GM19023 (cell line): ENCODE results near the gene GGCX.
"Not testable (repeated sequence)": the region's sequence is repeated elsewhere in the genome, so short reads cannot be mapped to it uniquely, and the experiment has no call there.

ENCODE experiments used
- ATAC-seq: cut with Tn5 transposase; IDR thresholded peaks from one replicate; pipeline ENCODE4 v1.9.1; 2021; ENCODE audit warnings: mild to moderate bottlenecking, moderate library complexity; ENCODE audit not compliant: unreplicated experiment

The GGCX gene

DNA sequence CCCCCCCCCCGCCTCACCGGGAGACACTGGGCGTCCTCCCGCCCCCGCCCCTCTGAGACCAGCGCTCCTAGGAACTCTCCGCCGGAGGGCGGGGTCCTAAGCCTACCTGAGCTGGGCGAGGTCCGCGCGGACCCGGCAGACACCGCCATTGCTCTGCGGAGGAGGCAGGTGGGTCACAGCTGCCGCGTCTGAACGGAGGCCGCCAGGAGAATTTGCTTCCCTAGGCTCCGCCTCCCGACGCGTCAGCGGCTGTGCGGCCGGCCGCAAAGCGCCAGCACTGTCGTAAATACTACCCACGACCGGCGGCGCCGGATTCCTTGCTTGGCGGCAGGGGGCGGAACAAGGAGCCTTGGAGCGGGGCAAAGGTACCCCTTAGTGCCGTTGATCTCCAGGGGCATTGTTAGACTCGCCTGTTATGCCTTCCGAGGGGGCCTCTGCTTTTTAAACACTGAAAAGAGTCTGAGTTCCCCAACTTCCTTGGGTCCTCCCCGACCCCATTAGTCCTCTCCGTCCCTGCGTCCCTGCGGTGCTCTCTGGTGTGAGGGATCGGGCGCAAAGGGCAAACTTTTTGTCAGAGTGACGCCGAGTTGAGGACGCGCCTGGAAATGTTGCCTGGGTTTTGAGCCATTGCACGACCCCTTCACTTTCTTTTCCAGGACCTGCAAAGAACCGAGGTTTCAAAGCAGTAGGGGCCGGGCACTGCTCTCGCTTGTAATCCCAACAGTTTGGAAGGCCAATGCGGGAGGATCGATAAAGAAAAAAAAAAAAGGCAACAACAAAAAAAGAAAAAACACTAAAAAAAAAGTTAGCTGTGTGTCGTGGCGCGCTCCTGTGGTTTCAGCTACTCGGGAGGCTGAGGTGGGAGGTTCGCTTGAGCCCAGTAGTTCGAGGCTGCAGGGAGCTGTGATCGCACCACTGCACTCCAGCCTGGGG, at the start of gene GGCX:
Gene GGCX (minus strand): TSS at position 214 of the 933 bp plus-strand sequence. CDS start 65 bp downstream, at position 149.
- peak; percentile 95 for ATAC-seq

DNA sequence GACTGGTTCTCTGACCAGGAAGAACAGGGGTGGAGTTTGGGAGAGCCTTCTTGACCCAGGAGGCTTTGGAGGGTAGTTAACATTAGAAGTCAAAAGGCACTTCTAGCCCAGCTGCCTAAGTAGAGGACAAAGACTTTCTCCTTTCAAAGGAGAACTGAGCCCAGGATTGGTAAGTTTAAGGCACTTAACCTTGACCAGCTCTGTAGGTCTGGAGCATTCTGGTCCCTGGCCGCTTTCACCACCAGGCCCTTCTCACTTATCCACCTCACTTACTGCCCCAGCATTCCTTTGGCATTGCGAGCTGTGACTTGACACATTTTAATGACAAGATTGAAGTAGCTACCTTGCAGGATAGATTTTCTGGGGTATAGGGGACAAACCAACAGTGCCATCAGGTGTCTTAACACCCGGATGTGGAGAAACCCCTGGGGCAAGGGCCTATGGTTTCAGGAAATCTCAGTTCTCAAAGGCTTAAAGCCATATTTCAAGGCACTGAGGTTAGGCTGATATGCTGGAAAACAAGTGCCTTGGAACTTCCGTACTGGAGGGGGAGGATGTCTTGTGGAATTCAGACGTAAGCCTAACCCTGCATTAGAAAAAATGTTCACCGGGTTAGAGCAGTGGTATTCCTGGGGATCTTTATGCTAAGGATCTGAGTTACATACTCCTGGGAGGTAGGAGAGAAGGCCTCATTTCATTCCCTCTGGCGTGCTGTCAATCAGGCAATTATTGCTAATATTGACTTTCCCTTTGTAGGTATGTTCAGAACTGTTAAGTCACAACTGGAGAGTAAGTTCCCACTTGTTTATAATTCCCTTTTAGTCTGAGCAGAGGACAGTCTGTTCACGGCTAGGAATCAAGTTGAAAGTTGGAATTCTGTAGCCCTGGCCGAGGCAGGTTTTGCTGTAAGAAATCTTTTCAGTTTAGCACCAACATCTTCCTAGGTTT, 46.2 kb upstream of the GGCX start:
- no peak for ATAC-seq

DNA sequence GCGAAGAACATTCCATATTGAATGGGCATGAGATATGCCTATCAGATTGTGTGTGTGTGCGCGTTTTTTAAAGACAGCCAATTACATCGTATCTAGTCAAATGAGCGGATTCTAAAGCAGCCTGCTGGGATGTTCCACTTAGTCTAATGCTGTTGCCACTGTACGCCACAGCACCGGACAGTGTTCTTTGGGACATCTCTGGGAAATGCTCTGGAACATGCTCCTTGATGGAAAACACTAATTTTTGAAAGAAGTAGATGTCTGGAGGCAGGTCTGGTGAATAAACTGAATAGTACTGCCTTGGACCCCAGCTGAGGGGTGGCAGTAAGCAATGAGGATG, 44.8 kb upstream of the GGCX start:
- ATAC-seq, result no peak

DNA sequence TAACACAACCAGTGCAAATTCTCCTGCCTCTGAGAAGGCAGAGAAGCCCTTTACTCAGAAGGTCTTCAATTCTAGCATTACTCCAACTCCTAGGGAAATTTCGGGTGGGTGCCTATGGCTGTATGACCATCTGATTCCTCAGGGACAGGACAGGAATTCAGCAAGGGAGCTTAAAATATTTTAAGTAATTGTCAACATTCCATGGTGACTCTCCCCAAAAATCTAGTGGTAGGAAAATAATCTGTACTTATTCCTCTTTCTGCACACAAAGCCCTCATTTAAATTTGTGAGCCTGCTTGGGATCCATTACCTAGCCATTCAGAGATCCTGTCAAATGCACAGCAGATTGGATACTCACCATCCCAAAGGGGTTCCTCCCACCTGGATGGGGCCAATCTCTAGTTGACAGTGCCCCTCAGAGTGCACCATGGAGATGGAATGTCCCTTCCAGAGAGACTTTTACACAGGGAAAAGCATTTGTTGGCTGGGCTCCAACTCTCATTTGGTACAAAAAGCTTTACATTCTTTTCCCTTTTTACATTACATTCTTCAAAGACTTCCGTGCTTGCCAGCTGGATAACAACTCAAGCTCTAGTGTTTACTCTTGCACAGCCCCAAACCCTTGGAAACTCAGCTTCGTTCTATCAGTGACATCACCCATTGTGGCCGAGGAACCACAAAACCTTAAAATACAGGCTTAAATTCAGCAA, 44.3 kb upstream of the GGCX start:
- ATAC-seq, result no peak

DNA sequence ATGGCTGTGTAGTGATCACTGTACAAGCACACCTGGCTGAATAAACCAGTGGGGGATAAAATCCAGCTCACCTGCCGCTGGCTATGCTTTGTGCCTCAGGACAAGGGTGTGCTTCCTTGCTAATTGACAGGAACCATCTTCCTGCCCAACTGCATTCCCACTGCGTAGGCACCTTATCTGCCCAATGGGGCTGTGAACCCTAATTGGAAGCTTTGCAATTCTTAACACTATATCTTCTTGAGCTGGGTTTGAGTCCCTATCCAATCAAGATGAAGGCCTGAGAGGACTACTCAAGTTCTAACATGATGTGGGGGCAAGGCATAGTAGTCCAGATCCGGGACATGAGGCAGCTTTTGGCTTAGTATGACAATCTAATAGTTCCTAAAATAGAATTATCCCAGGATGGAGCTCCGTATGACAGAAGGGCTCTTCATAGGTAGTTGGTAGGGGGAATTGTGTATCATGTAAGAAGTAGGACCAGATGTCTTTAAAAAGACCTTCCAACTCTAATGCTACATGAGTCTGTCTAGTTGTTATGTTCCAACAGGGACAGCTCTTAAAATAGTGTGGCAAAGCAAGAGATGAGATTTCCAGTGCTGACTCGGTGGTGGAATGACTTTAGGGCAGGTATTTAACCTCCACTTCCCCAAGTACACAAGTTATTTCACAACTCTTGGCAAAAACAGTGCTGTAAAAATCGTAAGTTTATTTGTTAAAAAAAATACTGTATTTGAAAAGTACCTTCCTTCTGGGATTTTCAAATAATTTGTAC, 43.5 kb upstream of the GGCX start:
- no peak for ATAC-seq

DNA sequence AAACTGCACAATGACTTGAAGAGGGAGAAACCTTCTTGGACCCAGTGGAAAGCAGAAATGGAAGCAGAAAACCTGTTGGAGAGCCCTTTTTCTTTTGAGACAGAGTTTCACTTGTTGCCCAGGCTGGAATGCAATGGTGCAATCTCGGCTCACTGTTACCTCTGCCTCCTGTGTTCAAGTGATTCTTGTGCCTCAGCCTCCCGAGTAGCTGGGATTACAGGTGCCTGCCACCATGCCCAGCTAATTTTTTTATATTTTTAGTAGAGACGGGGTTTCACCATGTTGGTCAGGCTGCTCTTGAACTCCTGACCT, 42.8 kb upstream of the GGCX start:
- not testable (repeated sequence) for ATAC-seq

DNA sequence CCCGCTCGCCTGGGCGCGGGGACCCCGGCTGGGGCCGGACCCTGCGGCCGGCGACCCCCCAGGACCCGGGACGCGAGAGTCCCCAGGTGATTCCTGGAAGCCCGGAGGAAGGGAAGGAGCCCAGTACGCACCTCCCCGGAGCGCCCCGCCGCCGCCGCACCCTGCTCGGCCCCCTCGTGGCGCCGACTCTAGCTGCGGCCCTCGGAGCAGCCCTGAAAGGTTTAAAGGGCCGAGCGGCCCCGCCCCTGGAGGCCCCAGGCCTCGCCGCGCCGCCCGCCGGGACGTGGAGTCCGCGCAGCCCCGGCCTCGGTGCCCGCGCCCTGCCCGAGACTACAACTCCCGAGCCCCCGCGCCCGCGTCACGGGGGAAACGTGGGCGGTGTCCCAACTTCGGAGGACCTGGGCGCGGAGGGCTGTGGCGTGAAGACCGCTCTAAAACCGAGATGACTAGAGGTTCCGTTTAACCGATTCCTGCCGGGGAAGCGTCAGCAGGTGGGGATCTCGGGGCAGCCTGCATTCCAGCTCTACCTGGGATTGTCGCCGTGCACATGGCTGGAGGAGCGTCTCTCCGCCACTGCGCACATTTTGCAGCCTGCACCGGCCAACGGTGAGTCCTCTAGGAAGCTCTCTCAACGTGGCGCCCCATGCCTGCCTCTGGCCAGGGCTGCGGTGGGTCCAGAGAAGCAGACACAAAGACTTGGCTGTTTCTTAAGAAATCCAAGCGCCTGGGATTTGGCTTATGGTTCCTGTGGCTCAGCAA, 41.4 kb upstream of the GGCX start, which contains the start of gene TMEM150A:
Gene TMEM150A (minus strand): TSS at position 223 of the 759 bp plus-strand sequence. CDS start 750 bp downstream, outside the sequence.
- ATAC-seq, result peak; percentile 95

DNA sequence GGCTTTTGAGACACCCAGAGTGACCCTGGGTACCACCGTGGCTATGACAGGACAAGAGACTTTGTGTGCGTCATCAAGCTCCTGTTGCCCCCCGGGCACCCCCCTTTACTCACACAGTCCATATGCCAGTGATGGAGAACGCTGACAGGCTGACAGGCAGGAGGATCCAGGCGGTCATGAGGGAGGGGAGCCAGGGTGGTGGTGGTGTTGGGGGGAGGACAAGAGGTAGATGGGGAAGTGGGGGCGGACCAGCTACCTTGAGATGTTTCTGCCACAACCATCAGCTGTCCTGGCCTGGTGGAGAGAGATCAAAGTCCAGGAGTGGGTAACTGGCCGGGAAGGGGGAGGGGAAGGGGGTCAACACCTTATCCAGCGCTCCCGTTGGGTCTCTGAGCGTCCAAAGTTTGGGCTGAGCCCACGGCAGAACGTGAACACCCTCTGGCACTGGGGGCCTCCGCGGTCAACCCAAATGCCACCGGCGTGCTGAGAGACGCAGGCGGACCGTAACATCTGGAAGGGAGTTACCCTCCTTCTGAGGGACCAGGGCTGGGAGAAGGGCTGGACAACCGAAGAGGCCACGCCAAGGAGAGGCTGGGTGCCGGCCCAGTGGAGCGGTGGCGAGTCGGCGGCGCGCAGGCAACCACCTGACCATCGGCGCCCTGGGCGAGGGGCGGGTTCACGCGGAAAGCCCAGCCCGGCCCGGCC, 40.6 kb upstream of the GGCX start:
- peak; percentile 54 for ATAC-seq

DNA sequence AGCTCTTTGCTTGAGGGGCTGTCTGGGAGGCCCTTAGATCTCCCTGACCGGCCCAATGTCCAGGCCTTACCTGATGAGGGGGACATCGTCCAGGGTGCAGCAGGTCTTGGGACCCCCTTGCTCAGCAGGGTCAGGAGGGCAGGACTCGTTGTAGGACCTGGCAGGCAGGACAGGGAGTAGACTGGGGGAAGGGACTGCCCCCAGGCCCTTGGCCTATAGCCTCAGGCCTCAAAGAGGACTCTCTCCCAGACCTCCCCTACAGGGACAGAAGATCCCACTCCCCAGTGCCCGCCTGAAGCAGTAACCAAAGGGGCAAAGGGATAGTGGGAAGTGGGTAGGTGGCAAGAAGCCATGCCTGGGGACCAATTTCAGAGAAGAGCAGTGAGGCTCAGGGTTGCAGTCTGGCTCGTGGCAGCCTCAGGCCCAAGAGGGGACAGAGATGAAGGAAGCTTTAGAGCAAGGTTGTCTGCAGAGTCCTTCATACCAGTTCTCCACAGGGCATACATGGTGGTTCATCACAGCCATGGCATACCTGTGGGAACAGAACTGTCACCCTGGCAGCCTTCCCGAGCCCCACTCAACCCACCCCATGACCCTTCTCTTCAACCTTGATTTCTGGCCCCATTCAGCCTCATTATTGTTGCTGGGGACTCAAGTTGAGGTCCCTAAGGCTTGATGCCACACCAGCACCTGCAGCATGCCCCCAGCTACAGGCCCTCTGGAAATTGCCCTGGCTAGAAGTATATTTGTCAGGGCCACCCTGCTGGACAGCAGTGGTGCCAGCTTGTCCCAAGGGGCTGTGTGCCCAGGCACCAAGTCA, 39.9 kb upstream of the GGCX start:
- no peak for ATAC-seq

DNA sequence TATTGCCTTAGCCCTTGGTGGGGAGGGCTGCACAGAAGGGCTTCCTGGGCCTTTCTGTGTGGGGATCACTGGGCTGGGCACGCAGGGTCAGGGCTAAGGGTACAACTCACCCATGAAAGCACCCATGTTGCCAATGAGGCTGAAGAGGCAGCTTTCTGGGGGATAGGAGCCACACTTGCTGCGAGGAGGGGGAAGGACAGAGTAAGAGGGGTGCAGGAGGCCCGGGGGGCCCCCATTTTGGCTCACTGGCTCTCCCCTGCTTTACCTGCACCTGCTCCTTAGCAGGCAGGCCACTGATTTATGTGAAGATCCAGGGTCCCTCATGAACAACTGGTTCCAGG, 38.9 kb upstream of the GGCX start:
- no peak for ATAC-seq

DNA sequence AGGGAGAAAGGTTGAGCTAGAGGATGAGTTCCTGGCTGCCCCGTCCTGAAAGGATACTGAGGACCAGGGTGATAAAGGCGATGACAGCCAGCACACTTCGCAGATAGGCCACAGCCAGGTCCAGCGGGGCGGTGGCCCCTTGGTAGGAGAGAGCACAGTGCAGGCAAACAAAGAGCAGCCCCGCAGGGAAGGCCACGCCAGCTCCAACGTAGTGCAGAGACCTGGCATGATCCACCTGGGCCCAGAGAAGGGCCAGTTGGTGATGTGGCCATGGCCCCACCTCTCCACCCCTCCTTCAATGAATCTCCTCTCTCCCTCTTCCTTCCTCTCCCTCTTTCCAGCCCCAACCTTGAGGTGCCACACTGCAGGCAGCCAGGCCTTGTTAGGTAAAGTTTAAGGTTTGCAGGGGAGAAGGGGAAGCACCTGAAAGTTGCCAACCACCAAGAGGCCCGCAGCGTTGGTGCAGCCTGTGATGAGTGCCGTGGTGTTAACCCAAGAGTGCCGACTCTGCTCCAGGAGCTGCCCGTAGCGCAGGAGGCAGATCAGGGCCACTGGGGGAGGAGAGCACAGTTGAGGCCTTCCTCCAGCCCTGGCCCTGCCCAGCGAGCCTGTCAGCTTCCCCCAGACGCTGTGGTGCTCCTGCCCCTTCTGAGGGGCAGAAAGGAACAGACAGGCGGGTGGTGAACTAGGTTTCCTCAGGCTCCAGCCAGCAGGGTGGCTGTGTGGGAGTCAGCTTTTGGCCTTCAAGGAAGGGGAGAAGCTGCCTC, 38.4 kb upstream of the GGCX start:
- ATAC-seq, result no peak

DNA sequence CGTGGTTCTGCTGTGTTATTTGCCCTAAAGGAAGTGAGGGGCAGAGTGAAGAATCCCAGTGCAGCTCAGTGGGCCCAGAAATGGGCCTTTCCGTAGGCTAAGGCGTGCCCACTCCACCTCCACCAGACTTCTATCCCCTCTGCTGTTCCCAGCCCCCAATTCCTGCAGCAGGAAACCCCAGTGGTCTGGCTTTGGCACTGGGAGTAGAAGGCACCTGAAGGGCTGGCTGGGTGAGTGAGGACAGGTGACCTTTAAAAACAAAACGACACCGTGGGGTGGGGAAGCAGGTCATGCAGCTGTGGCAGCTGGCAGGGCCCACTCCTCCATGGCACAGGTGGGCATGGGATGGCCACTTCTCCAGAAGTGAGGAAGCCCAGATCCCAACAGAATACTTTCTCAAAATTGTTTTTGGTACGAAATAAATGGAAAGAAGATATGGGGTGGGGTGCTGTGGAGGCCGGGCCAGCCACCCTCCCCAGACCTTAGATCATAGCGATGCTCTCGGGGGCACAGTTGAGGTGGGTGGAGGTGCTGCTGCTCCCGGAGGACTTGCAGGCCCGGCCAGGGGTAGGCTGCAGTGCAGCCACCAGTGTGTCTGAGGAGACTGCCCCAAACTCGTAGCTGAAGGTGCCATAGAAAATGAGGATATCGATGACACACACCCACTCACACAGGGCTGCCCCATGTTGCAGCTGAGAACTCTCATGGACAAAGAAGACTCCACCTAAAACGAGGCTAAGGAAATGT, 37.5 kb upstream of the GGCX start:
- ATAC-seq, result no peak

DNA sequence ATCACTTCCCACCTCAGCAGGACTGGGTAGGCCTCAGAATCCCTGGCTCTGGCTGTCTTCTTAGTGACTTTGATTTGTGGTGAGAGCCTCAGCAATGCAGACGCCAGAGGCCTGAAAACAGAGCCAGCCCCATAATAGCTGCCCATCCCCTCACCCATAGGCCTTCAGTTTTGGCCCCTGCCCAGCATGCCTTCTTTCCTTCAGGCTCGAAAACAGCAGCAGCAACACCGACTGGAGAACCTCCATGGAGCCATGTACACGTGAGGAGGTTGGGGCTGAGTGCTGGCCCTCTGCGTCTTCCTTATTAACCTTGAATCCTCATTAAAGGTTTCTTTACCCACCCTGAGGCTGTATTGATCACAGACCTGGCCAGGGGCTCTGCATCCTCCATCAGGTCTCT, 35.9 kb upstream of the GGCX start:
- no peak for ATAC-seq

DNA sequence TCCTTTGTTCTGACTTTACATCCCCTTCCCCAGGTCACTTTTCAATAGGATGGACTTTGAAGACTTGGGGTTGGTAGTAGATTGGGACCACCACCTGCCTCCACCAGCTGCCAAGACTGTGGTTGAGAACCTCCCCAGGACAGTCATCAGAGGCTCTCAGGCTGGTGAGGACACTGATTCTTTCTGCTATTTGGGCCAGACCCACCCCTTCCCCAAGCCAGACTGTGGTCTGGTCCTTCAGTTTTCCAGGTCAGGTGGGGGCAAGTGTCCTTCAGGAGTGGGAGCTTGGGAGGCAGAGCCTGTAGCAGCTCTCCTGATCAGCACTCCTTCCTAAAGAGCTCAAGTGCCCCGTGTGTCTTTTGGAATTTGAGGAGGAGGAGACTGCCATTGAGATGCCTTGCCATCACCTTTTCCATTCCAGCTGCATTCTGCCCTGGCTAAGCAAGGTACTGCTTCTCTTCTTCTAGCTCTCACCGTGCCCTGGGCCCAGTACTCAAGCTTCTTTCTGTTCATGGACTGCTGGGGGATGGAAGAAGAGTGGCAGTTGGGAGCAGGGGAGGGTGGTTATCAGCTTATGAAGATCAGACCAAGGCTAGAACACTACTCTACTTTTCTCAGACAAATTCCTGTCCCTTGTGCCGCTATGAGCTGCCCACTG, 35.3 kb upstream of the GGCX start:
- ATAC-seq, result no peak

DNA sequence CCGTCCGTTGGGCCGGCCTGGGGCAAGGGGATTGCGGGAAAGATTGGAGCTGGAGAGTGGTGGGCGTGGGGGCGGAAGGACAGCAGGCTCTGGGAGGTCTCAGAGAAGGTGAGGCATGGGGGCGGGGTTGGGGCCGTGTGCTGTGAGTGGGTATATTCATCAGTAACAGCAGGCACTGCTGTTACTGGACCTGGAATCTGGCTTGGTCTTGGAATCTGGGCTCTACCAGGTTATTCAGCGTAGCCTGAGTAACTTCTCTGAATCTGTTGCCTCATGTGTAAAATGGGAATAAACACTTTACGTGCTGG, 34.7 kb upstream of the GGCX start:
- peak; percentile 8 for ATAC-seq

DNA sequence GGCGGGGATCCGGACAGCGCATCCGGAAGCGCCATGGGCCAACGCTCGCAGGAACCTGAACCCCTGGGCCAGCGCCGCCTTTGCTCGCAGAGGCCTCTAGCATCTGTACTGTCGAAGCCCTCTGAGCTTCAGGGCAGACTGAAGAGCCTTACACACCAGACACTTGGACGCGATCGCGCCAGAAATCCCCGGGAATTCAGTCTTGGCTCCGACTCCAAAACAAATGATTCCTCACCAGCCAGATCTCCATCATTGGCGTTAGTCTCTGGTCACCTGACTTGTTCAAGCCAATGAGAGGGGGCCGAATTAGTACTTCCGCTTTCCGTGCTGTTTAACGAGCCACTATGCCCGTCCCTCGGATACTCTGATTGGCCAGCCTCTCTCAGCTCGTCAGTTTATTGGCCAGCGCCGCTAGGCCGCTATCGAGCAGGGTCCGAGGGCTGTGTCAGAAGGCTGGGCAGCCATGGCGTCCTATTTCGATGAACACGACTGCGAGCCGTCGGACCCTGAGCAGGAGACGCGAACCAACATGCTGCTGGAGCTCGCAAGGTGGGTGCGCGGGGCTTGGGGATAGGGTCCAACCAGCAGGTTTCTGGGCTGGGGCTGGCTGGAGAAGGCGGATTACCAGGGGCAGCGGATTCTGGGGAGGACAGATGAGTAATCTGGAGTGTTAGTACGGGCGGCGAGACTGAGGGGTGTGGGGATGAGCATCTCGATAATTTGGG, 34.2 kb upstream of the GGCX start, which contains the start of gene RNF181:
Gene RNF181 (plus strand): TSS at position 445 of the 725 bp plus-strand sequence. CDS start 19 bp downstream, at position 464.
- peak; percentile 99 for ATAC-seq
